ENCODE results near the gene ZNF398. TPM values are rescaled to one million over a fixed set of nuclear protein-coding genes. Genes with fewer than 3 reads are reported as not detected.

ZNF398 gene
- total RNA-seq, 2 donors from 2014 or later, result 8.2 to 16.2 TPM

DNA sequence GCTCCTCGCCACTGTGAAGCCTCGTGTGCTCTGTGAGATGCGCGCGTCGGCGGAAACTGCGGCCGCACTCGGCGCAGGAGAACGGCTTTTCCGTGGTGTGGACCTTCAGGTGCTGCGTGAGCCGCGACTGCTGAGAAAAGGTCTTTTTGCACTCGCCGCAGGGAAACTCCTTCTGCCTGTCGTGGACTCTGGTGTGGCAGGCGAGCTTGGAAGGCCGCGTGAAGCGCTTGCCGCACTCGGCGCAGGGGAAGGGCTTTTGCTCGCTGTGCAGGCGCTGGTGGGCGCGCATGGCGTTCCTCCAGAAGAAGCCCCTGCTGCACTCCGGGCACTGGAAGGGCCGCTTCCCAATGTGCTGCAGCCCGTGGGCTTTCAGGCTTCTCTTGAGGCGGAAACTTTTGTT is 43.0 kb upstream of the ZNF398 start:
- no peaks in the 10 kb centered on the region for H3K36me3 ChIP-seq
- H3K27me3 ChIP-seq, result no peaks in the 10 kb centered on the region
- no peak overlapping the region for H3K4me3 ChIP-seq
- no peak overlapping the region for H3K27ac ChIP-seq
- no peaks in the 10 kb centered on the region for H3K4me1 ChIP-seq
- no peaks in the 10 kb centered on the region for H3K9me3 ChIP-seq
- no peak for DNase-seq (ENCODE audit: low spot score)
- TF ChIP-seq, protein P1, sequence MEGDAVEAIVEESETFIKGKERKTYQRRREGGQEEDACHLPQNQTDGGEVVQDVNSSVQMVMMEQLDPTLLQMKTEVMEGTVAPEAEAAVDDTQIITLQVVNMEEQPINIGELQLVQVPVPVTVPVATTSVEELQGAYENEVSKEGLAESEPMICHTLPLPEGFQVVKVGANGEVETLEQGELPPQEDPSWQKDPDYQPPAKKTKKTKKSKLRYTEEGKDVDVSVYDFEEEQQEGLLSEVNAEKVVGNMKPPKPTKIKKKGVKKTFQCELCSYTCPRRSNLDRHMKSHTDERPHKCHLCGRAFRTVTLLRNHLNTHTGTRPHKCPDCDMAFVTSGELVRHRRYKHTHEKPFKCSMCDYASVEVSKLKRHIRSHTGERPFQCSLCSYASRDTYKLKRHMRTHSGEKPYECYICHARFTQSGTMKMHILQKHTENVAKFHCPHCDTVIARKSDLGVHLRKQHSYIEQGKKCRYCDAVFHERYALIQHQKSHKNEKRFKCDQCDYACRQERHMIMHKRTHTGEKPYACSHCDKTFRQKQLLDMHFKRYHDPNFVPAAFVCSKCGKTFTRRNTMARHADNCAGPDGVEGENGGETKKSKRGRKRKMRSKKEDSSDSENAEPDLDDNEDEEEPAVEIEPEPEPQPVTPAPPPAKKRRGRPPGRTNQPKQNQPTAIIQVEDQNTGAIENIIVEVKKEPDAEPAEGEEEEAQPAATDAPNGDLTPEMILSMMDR (IDR thresholded peaks at IDR 0.05), result no peak

GRCh38 chr7:149104749-149105148 is 42.5 kb upstream of the ZNF398 start:
- Histone ChIP-seq H3K27me3 (no peaks in the 10 kb centered on the region), H3K9me3 (no peaks in the 10 kb centered on the region), H3K27ac (no peak overlapping the region), H3K4me1 (no peaks in the 10 kb centered on the region), H3K4me3 (no peak overlapping the region), H3K36me3 (no peaks in the 10 kb centered on the region)
- DNase-seq (ENCODE audit: low spot score), result no peak
- TF ChIP-seq, protein P1 (IDR thresholded peaks at IDR 0.05), result no peak

GRCh38 chr7:149109969-149110368 is 37.3 kb upstream of the ZNF398 start:
- no peak for DNase-seq (ENCODE audit: low spot score)
- no peaks in the 10 kb centered on the region for H3K36me3 ChIP-seq
- no peaks in the 10 kb centered on the region for H3K9me3 ChIP-seq
- no peak overlapping the region for H3K27ac ChIP-seq
- TF ChIP-seq, protein P1 (IDR thresholded peaks at IDR 0.05), result no peak
- no peak overlapping the region for H3K4me3 ChIP-seq
- H3K4me1 ChIP-seq, result no peaks in the 10 kb centered on the region
- no peaks in the 10 kb centered on the region for H3K27me3 ChIP-seq

GRCh38 chr7:149125189-149125862 is 21.9 kb upstream of the ZNF398 start:
- H3K4me3 ChIP-seq, result peak overlapping the region; percentile 93 to 95
- H3K27me3 ChIP-seq, result no peaks in the 10 kb centered on the region
- H3K27ac ChIP-seq, result peak overlapping the region; percentile 96 to 97
- TF ChIP-seq, protein P1 (IDR thresholded peaks at IDR 0.05), result no peak
- peaks cover 0 to 16% of the 10 kb centered on the region in 2 donors for H3K4me1 ChIP-seq
- DNase-seq (ENCODE audit: low spot score), result no peak
- peaks cover 0 to under 1% of the 10 kb centered on the region in 2 donors for H3K9me3 ChIP-seq
- peaks cover 2% of the 10 kb centered on the region for H3K36me3 ChIP-seq

DNA sequence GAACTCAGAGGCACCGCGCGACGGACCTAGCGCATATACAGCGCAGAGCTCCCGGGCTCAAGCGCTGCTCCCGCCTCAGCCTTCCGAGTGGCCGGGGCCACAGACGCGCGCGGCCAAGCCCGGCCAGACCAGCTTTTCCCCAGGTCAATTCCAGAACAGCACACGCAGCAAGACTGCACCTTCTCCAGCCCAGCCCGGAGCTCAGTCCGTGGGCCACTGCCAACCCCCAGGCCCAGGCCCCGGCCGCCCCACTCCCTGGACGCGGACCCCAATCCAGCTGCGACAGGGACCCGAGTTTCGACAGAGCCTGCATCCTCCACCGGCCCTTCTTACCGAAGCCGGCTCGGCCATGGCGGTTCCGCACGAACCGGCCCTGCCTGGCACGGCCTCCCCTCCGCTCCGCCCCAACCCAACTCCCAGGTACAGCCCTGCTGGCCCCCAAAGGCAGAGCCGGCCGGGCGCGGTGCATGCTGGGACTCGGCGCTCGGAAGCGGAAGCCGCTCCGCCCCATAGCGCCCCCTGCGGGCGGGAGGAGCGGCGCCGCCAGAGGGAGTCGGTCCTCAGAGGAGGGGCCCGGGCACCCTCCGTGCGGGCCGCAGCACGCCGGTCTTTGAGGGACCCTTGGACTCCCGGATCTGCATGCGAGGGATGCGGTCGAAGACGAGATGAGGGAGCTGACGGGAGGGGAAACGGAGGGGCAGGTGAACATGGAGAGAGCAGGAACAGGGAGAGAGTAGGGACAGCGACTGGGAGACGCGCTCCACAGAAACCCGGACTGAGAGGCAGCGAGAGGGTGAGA is 21.2 kb upstream of the ZNF398 start, which contains the start of gene ZNF425:
Gene ZNF425, minus strand, starts transcription at position 462 of the 799 bp plus-strand sequence. Its CDS starts 111 bp downstream, at position 351.
- peaks cover 0 to 16% of the 10 kb centered on the region in 2 donors for H3K4me1 ChIP-seq
- no peaks in the 10 kb centered on the region for H3K27me3 ChIP-seq
- peak within 1 kb of the TSS; percentile 96 to 97 for H3K27ac ChIP-seq
- DNase-seq (ENCODE audit: low spot score), result peak; percentile 86
- H3K9me3 ChIP-seq, result peaks cover 0 to 7% of the 10 kb centered on the region in 2 donors
- H3K4me3 ChIP-seq, result peak within 1 kb of the TSS; percentile 93 to 95
- TF ChIP-seq, protein P1 (IDR thresholded peaks at IDR 0.05), result peak; percentile 95 to 98
- H3K36me3 ChIP-seq, result peaks cover 9% of the 10 kb centered on the region

All from right atrium auricular region (tissue), 2 donors.